ENCODE results near the gene CACNB4. TPM values are rescaled to one million over a fixed set of nuclear protein-coding genes. Genes with fewer than 3 reads are reported as not detected.

CACNB4 gene
- total RNA-seq, 1 experiment from 2014 or later: 2.0 TPM

- ChIA-PET CTCF (interaction anchor here (3.3 kb wide), 1 partner anchor 11 kb away, joined by 9 read pairs; no protein-coding TSS in a partner anchor), RAD21 (ENCODE audit: low non-redundant PET in 1 of 2, low total read pairs in 2 of 2, uncharacterized antibody in 2 of 2, unreplicated experiment in 2 of 2) (no interaction called here), POLR2A (no interaction called here)
- Histone ChIP-seq H3K4me3 (replicated peaks in 1 of 2; ENCODE audit: low read depth in 1 of 2, low read length in 2 of 2) (no peak overlapping the region), H3K4me2 (ENCODE audit: low read length) (no peak overlapping the region), H3K9me3 (ENCODE audit: control insufficient read depth in 1 of 2, insufficient read depth in 1 of 2, low read depth in 1 of 2, low read length in 2 of 2) (no peaks in the 10 kb centered on the region), H3K27ac (ENCODE audit: low read depth, low read length) (no peak overlapping the region), H3K9ac (ENCODE audit: low read length) (no peak overlapping the region), H3K9me2 (ENCODE audit: insufficient read depth) (no peaks in the 10 kb centered on the region; the same call in 1 of the 2 replicates), H4K20me1 (ENCODE audit: insufficient read depth) (no peaks in the 10 kb centered on the region), H3K4me1 (ENCODE audit: control insufficient read depth in 1 of 2, insufficient read depth in 2 of 2, low read length in 2 of 2) (no peaks in the 10 kb centered on the region), H3K27me3 (ENCODE audit: insufficient read depth, low read length) (no peaks in the 10 kb centered on the region), H2AFZ (ENCODE audit: low read depth, low read length, poor library complexity, severe bottlenecking) (no peak overlapping the region), H3K79me2 (ENCODE audit: insufficient read depth, low read length) (no peaks in the 10 kb centered on the region), H3K36me3 (ENCODE audit: control insufficient read depth in 1 of 2, insufficient read depth in 2 of 2, low read length in 2 of 2) (no peaks in the 10 kb centered on the region)
- DNase-seq (ENCODE audit: low read depth, low spot score) (no peak), ATAC-seq (no peak)
- TF ChIP-seq ZNF274 (IDR thresholded peaks at IDR 0.05; ENCODE audit: low read depth, low read length) (no peak), POLR2AphosphoS5 (IDR thresholded peaks at IDR 0.05; ENCODE audit: low read depth, low read length) (no peak), ATF3 (IDR thresholded peaks at IDR 0.05) (no peak)
- intact Hi-C loops (cut with micrococcal nuclease): no loop called here
- BruUV-seq (replicated peaks): no TSS peak
These were observed 111.4 kb downstream of the CACNB4 start for GRCh38 chr2:151987484-151987883.

GRCh38 chr2:151984424-151985083 lies 114.3 kb downstream of the CACNB4 start:
- BruUV-seq (replicated peaks): no TSS peak
- intact Hi-C loops (cut with micrococcal nuclease): no loop called here
- Histone ChIP-seq H3K4me1 (ENCODE audit: control insufficient read depth in 1 of 2, insufficient read depth in 2 of 2, low read length in 2 of 2) (no peaks in the 10 kb centered on the region), H3K9ac (ENCODE audit: low read length) (no peak overlapping the region), H3K79me2 (ENCODE audit: insufficient read depth, low read length) (no peaks in the 10 kb centered on the region), H3K9me3 (ENCODE audit: control insufficient read depth in 1 of 2, insufficient read depth in 1 of 2, low read depth in 1 of 2, low read length in 2 of 2) (no peaks in the 10 kb centered on the region), H3K4me3 (replicated peaks in 1 of 2; ENCODE audit: low read depth in 1 of 2, low read length in 2 of 2) (no peak overlapping the region), H3K27ac (ENCODE audit: low read depth, low read length) (no peak overlapping the region), H3K27me3 (ENCODE audit: insufficient read depth, low read length) (no peaks in the 10 kb centered on the region), H3K36me3 (ENCODE audit: control insufficient read depth in 1 of 2, insufficient read depth in 2 of 2, low read length in 2 of 2) (no peaks in the 10 kb centered on the region), H4K20me1 (ENCODE audit: insufficient read depth) (no peaks in the 10 kb centered on the region), H3K4me2 (ENCODE audit: low read length) (no peak overlapping the region), H2AFZ (ENCODE audit: low read depth, low read length, poor library complexity, severe bottlenecking) (no peak overlapping the region), H3K9me2 (ENCODE audit: insufficient read depth) (no peaks in the 10 kb centered on the region; the same call in 1 of the 2 replicates)
- ChIA-PET CTCF (interaction anchor here (3.3 kb wide), 1 partner anchor 14 kb away, joined by 9 read pairs; no protein-coding TSS in a partner anchor), RAD21 (ENCODE audit: low non-redundant PET in 1 of 2, low total read pairs in 2 of 2, uncharacterized antibody in 2 of 2, unreplicated experiment in 2 of 2) (no interaction called here), POLR2A (no interaction called here)
- DNase-seq (ENCODE audit: low read depth, low spot score) (no peak), ATAC-seq (no peak)
- TF ChIP-seq EZH2 (IDR thresholded peaks at IDR 0.05) (no peak), POLR2A (IDR thresholded peaks at IDR 0.05; ENCODE audit: borderline replicate concordance, extremely low read depth, insufficient read depth, insufficient read length) (no peak), ZBTB33 (IDR thresholded peaks at IDR 0.05; ENCODE audit: extremely low read depth, insufficient replicate concordance, low read length) (no peak), ZNF274 (IDR thresholded peaks at IDR 0.05; ENCODE audit: low read depth, low read length) (no peak), JUND (IDR thresholded peaks at IDR 0.05) (no peak), YY1 (IDR thresholded peaks at IDR 0.05; ENCODE audit: extremely low read depth, insufficient replicate concordance, low read depth, low read length) (no peak), EZH2phosphoT487 (IDR thresholded peaks at IDR 0.05; ENCODE audit: borderline replicate concordance) (no peak), CBX3 (IDR thresholded peaks at IDR 0.05; ENCODE audit: low read depth) (no peak), RAD21 (IDR thresholded peaks at IDR 0.05; ENCODE audit: low read depth) (no peak), SP1 (IDR thresholded peaks at IDR 0.05; ENCODE audit: low read depth) (no peak), CTCF (IDR thresholded peaks at IDR 0.05 in 2 of 3, conservative IDR thresholded peaks at IDR 0.05 in 1 of 3; ENCODE audit: borderline replicate concordance in 1 of 3, insufficient read depth in 1 of 3, low read depth in 2 of 3, low read length in 2 of 3) (no peak), POLR2AphosphoS5 (IDR thresholded peaks at IDR 0.05; ENCODE audit: low read depth, low read length) (no peak), TCF7L2 (IDR thresholded peaks at IDR 0.05; ENCODE audit: borderline replicate concordance, extremely low read depth, insufficient read depth, insufficient read length) (no peak), CEBPB (IDR thresholded peaks at IDR 0.05; ENCODE audit: low read depth) (no peak), ELF1 (IDR thresholded peaks at IDR 0.05; ENCODE audit: borderline replicate concordance, low read depth) (no peak)

Data from HCT116 (cell line).